Activated CD8-positive, alpha-beta memory T cell treated with anti-CD3 and anti-CD28 coated beads, Interleukin-2, amount 10 ng/mL, durations not matched to agents 7 days and 5 days (primary cell): Measurements from ENCODE around the gene TBCC. TPM values are rescaled to one million over a fixed set of nuclear protein-coding genes. Genes with fewer than 3 reads are reported as not detected.

Experiments used
- ATAC-seq: fragments of 150-1000 bp; cut with Tn5 transposase; one replicate; pipeline ENCODE4 v1.10.0; 2021; ENCODE audit warnings: moderate library complexity
- CTCF ChIA-PET: fragments of 350-600 bp; sonication (Branson Sonifier 250); formaldehyde crosslinking; loops from one replicate; lab custom pipeline; 2021; ENCODE audit warnings: antibody characterized with exemption; lab: Charles Lee
- DNase-seq: peaks from one replicate; pipeline ENCODE4 v3.0.0-alpha.2; 2020
- H3K27ac Mint-ChIP-seq: one replicate; pipeline ENCODE4 v1.8.0; 2021; ENCODE audit warnings: mild to moderate bottlenecking, mixed read lengths
- H3K27me3 Mint-ChIP-seq: one replicate; pipeline ENCODE4 v1.8.0; 2021; ENCODE audit warnings: mixed read lengths
- H3K36me3 Mint-ChIP-seq: one replicate; pipeline ENCODE4 v1.8.0; 2021; ENCODE audit warnings: mild to moderate bottlenecking, mixed read lengths
- H3K4me1 Mint-ChIP-seq: one replicate; pipeline ENCODE4 v1.8.0; 2021; ENCODE audit warnings: mixed read lengths
- H3K4me3 Mint-ChIP-seq: one replicate; pipeline ENCODE4 v1.8.0; 2021; ENCODE audit warnings: mild to moderate bottlenecking, moderate library complexity, mixed read lengths
- H3K9me3 Mint-ChIP-seq: one replicate; pipeline ENCODE4 v1.8.0; 2022; ENCODE audit warnings: low read depth, mixed read lengths
- total RNA-seq, 2 experiments: library from RNA; stranded (reverse); gene quantifications; one replicate each; pipeline ENCODE4 v1.2.3, GENCODE V29; 2021

Gene TBCC
- total RNA-seq, 2 experiments from 2014 or later, result 29.8 to 35.5 TPM

DNA sequence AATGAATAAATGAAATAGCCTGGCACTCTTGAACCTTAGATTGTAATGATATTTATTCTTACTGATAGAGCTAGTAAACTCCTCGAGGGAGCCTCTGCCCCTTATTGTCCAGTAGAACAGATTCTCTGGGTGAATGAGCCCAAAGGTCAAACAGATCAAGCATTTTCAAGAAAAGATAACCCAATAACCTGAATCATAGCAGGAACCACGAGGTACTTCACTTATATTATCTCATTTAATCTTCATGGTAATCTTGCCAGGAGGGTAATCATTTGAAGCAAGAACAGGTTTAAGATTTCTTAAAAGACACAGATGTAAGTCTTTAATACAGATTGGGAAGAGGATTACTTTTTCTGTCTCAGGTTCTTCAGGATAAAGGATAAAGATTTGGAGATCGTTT lies 17.0 kb upstream of the TBCC start:
- no peak overlapping the region for H3K4me3 Mint-ChIP-seq
- peaks cover 6% of the 10 kb centered on the region for H3K4me1 Mint-ChIP-seq
- CTCF ChIA-PET, result interaction anchor here (1.4 kb wide), 1 partner anchor 101 kb away, joined by 3 read pairs; no protein-coding TSS in a partner anchor
- H3K27me3 Mint-ChIP-seq, result no peaks in the 10 kb centered on the region
- ATAC-seq, result no peak
- H3K27ac Mint-ChIP-seq, result no peak overlapping the region
- DNase-seq, result no peak
- no peaks in the 10 kb centered on the region for H3K9me3 Mint-ChIP-seq
- peaks cover 13% of the 10 kb centered on the region for H3K36me3 Mint-ChIP-seq

- Mint-ChIP-seq H3K4me3 (no peak overlapping the region), H3K4me1 (peaks cover 6% of the 10 kb centered on the region), H3K27me3 (no peaks in the 10 kb centered on the region), H3K27ac (no peak overlapping the region), H3K36me3 (peaks cover 8% of the 10 kb centered on the region), H3K9me3 (no peaks in the 10 kb centered on the region)
- no peak for ATAC-seq
- no peak for DNase-seq
- CTCF ChIA-PET, result interaction anchor here (0.6 to 1.4 kb wide), 4 partner anchors 16 to 307 kb away, joined by 3 to 4 read pairs (median 3); no protein-coding TSS in a partner anchor
These were observed 16.5 kb upstream of the TBCC start for GRCh38 chr6:42762426-42762859.

DNA sequence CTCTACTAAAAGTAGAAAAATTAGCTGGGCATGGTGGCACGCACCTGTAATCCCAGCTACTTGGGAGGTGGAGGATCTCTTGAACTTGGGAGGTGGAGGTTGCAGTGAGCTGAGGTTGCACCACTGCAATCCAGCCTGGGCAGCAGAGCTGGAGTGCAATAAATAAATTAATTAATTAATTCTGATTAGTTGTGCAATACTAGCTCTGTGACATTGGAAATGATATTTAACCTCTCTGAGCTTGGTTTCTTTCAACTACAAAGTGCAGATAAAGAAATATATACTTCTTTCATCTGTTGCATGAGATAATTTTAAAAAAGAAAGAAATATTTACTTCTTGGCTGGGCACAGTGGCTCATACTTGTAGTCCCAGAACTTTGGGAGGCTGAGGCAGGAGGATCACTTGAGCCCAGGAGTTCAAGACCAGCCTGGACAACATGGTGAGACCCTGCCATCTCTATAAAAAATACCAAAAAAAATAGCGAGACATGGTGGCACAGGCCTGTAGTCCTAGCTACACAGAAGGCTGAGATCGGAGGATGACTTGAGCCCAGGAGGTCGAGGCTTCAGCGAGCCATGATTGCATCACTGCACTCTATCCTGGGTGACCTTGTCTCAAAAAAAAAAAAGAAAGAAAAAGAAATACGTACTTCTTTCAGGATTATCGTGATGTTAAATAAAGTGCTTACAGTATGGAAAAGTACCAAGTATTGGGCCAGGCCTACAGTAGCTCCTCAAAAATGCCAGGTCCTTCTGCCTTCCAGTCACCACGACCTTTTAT lies 15.6 kb upstream of the TBCC start:
- H3K9me3 Mint-ChIP-seq, result no peaks in the 10 kb centered on the region
- no peak overlapping the region for H3K4me3 Mint-ChIP-seq
- CTCF ChIA-PET, result interaction anchor here (0.6 to 1.4 kb wide), 2 partner anchors 35 to 308 kb away, joined by 3 to 4 read pairs; no protein-coding TSS in a partner anchor
- no peak for ATAC-seq
- H3K4me1 Mint-ChIP-seq, result peaks cover 6% of the 10 kb centered on the region
- H3K27me3 Mint-ChIP-seq, result no peaks in the 10 kb centered on the region
- no peak for DNase-seq
- no peak overlapping the region for H3K27ac Mint-ChIP-seq
- peaks cover 8% of the 10 kb centered on the region for H3K36me3 Mint-ChIP-seq

- Mint-ChIP-seq H3K4me3 (no peak overlapping the region), H3K36me3 (peaks cover 3% of the 10 kb centered on the region), H3K9me3 (no peaks in the 10 kb centered on the region), H3K27ac (no peak overlapping the region), H3K4me1 (peaks cover 4% of the 10 kb centered on the region), H3K27me3 (no peaks in the 10 kb centered on the region)
- ATAC-seq (no peak), DNase-seq (no peak)
- CTCF ChIA-PET, result interaction anchor here (0.9 kb wide), 1 partner anchor 10 kb away, joined by 3 read pairs; no protein-coding TSS in a partner anchor
These were observed 13.0 kb upstream of the TBCC start for GRCh38 chr6:42758756-42759430.

DNA sequence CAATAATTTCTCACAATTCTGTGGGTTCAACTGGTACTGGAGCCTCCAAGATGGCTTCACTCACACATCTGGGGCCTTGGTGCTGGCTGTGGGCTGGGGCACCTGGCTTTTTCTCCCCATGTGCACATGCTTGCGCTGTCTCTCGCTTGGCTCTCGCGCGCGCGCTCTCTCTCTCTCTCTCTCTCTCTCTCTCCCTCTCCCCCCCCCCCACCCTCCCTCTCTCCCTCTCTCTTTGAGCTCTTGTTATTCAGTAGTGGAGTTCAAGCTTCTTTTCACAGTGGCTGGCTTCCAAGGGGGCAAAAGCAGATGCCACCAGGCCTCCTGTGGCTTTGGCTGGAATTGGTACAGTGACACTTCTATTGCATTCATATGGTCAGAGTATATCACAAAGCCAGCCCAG lies 10.8 kb upstream of the TBCC start:
- Mint-ChIP-seq H3K36me3 (peaks cover 4% of the 10 kb centered on the region), H3K9me3 (no peaks in the 10 kb centered on the region), H3K27ac (no peak overlapping the region), H3K4me3 (no peak overlapping the region), H3K27me3 (no peaks in the 10 kb centered on the region), H3K4me1 (no peaks in the 10 kb centered on the region)
- CTCF ChIA-PET, result interaction anchor here (1.7 to 2.1 kb wide), 2 partner anchors 9 to 12 kb away, joined by 3 to 6 read pairs; no protein-coding TSS in a partner anchor
- DNase-seq (no peak), ATAC-seq (no peak)

- peaks cover 3% of the 10 kb centered on the region for H3K4me1 Mint-ChIP-seq
- H3K4me3 Mint-ChIP-seq, result no peak overlapping the region
- peaks cover 4% of the 10 kb centered on the region for H3K36me3 Mint-ChIP-seq
- ATAC-seq, result no peak
- H3K27me3 Mint-ChIP-seq, result no peaks in the 10 kb centered on the region
- H3K9me3 Mint-ChIP-seq, result no peaks in the 10 kb centered on the region
- CTCF ChIA-PET, result interaction anchor here (2.1 kb wide), 1 partner anchor 14 kb away, joined by 6 read pairs; no protein-coding TSS in a partner anchor
- DNase-seq, result no peak
- no peak overlapping the region for H3K27ac Mint-ChIP-seq
These were observed 8.9 kb upstream of the TBCC start for GRCh38 chr6:42754759-42755158.

GRCh38 chr6:42751055-42751454 lies 5.2 kb upstream of the TBCC start:
- CTCF ChIA-PET, result interaction anchor here (1.2 kb wide), 1 partner anchor 89 kb away, joined by 3 read pairs; no protein-coding TSS in a partner anchor
- H3K27me3 Mint-ChIP-seq, result no peaks in the 10 kb centered on the region
- no peaks in the 10 kb centered on the region for H3K9me3 Mint-ChIP-seq

DNA sequence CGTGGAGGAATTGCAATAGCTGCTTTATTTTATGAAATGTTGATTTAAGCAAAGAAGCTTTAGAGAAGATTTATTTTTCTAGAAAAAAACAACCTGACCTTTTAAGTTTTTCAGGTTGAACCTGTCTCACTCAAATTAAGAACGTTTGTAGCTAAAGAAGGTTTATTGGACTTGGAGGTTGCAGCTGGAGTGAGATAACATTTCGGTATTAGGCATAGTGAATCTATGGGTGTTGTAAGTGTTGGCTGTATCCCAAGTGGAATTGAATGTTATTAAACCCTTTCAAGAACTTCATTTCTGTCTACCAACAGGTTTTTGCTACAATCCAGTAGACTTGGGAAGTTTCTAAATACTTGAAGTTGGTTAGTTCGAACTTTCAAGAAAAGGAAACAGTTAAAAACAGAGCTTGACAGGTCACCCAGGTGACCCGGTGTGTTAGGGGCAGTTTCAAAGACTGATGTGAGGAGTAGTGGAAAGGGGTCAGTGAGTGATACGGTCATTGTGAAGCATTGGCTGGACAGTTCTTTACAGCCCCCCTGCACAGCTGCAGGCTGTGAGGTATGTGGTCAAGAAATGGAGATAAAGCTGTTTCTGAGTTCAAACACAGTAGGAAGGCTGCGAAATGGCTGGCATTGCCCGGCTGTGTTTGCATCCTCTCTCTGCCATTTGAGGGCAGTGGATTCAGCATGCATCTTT lies 2.4 kb upstream of the TBCC start:
- H3K4me3 Mint-ChIP-seq, result peak overlapping the region; percentile 91
- ATAC-seq, result no peak

More at GRCh38 chr6:42751055-42751454, 5.2 kb upstream of the TBCC start:
- Mint-ChIP-seq H3K4me3 (no peak overlapping the region), H3K36me3 (peaks cover 7% of the 10 kb centered on the region), H3K27ac (no peak overlapping the region), H3K4me1 (peaks cover 20% of the 10 kb centered on the region)
- DNase-seq (no peak), ATAC-seq (no peak)

GRCh38 chr6:42746463-42747391 lies 824 bp upstream of the TBCC start:
- peaks cover 11% of the 10 kb centered on the region for H3K36me3 Mint-ChIP-seq
- DNase-seq (peak; percentile 90), ATAC-seq (peak; percentile 65)
- CTCF ChIA-PET, result interaction anchor here (0.7 to 6.1 kb wide), 11 partner anchors 16 to 135 kb away, joined by 3 to 42 read pairs (median 4); no protein-coding TSS in a partner anchor
- no peaks in the 10 kb centered on the region for H3K9me3 Mint-ChIP-seq
- H3K4me3 Mint-ChIP-seq, result peak overlapping the region; percentile 91
- peak overlapping the region; percentile 100 for H3K27ac Mint-ChIP-seq
- peaks cover 34% of the 10 kb centered on the region for H3K4me1 Mint-ChIP-seq
- H3K27me3 Mint-ChIP-seq, result no peaks in the 10 kb centered on the region

More for the DNA sequence above, 2.4 kb upstream of the TBCC start:
- H3K9me3 Mint-ChIP-seq, result no peaks in the 10 kb centered on the region
- CTCF ChIA-PET, result interaction anchor here (0.6 to 6.1 kb wide), 12 partner anchors 22 to 390 kb away, joined by 3 to 42 read pairs (median 3); partner anchors contain the start of gene UBR2
- H3K27me3 Mint-ChIP-seq, result no peaks in the 10 kb centered on the region
- DNase-seq, result no peak
- H3K4me1 Mint-ChIP-seq, result peaks cover 32% of the 10 kb centered on the region
- H3K27ac Mint-ChIP-seq, result peak overlapping the region; percentile 100
- H3K36me3 Mint-ChIP-seq, result peaks cover 14% of the 10 kb centered on the region

- Mint-ChIP-seq H3K4me1 (peaks cover 31% of the 10 kb centered on the region), H3K36me3 (peaks cover 11% of the 10 kb centered on the region), H3K27ac (peak overlapping the region; percentile 100), H3K4me3 (peak overlapping the region; percentile 91), H3K27me3 (no peaks in the 10 kb centered on the region), H3K9me3 (no peaks in the 10 kb centered on the region)
- ATAC-seq, result no peak
- DNase-seq, result peak; percentile 72
- CTCF ChIA-PET, result interaction anchor here (0.6 to 6.1 kb wide), 9 partner anchors 16 to 182 kb away, joined by 3 to 42 read pairs (median 4); partner anchors contain the start of genes RPL7L1 and UBR2
These were observed 742 bp downstream of the TBCC start for GRCh38 chr6:42745083-42745639.

GRCh38 chr6:42744351-42744893 lies 1.5 kb downstream of the TBCC start:
- H3K36me3 Mint-ChIP-seq, result peaks cover 11% of the 10 kb centered on the region
- H3K9me3 Mint-ChIP-seq, result no peaks in the 10 kb centered on the region
- DNase-seq (no peak), ATAC-seq (no peak)
- H3K27me3 Mint-ChIP-seq, result peaks cover 1% of the 10 kb centered on the region
- peak overlapping the region; percentile 91 for H3K4me3 Mint-ChIP-seq
- H3K4me1 Mint-ChIP-seq, result peaks cover 31% of the 10 kb centered on the region
- peak overlapping the region; percentile 100 for H3K27ac Mint-ChIP-seq
- CTCF ChIA-PET, result interaction anchor here (0.6 to 6.1 kb wide), 4 partner anchors 18 to 607 kb away, joined by 3 to 42 read pairs (median 14); partner anchors contain the start of gene UBR2
